A549 (cell line): Measurements from ENCODE around the gene DCDC2. TPM values are rescaled to one million over a fixed set of nuclear protein-coding genes. Genes with fewer than 3 reads are reported as not detected.

Experiments
- ATAC-seq, 2 experiments: fragments of 200-7000 bp in 1 of 2; fragments of >200 bp in 1 of 2; cut with Nextera tagmentation in 1 of 2; cut with Tn5 transposase in 1 of 2; 3 replicates each; pipeline versions ENCODE4 v1.8.0 to v1.9.1; 2018 to 2020; ENCODE audit warnings: mild to moderate bottlenecking in 1 of 2, moderate library complexity in 1 of 2
- CTCF ChIA-PET: fragments of 300-600 bp; sonication (Branson Sonifier 250); formaldehyde crosslinking; extraction: SDS; loops from one replicate; lab custom pipeline; 2021; ENCODE audit warnings: antibody characterized with exemption, inconsistent platforms; lab: Yijun Ruan, JAX
- POLR2A ChIA-PET: fragments of 350-600 bp; formaldehyde crosslinking; extraction: SDS; loops from one replicate; lab custom pipeline; 2021; ENCODE audit warnings: antibody characterized with exemption, inconsistent platforms; lab: Yijun Ruan, JAX
- DNase-seq, 2 experiments: peaks; one replicate each; pipeline versions ENCODE4 v3.0.0 to v3.0.0-alpha.2; 2011 to 2016; ENCODE audit warnings: low read depth in 1 of 2, low spot score in 1 of 2
- FAIRE-seq: peaks from 2 replicates; lab custom pipeline; 2011; peaks lifted over from hg19 to GRCh38; lab: Jason Lieb, UNC
- H3K27ac ChIP-seq, 2 experiments: fragments of >200 bp; sonication (Bioruptor Twin); formaldehyde crosslinking; 3 replicates each; pipeline ENCODE4 v1.5.1; 2016 to 2017
- H3K4me1 ChIP-seq: fragments of >200 bp; sonication (Bioruptor Twin); formaldehyde crosslinking; 3 replicates; pipeline ENCODE4 v1.6.1; 2016
- H3K4me2 ChIP-seq: fragments of >200 bp; sonication (Bioruptor Twin); formaldehyde crosslinking; 3 replicates; pipeline ENCODE4 v1.6.1; 2016
- H3K4me3 ChIP-seq: fragments of >200 bp; sonication (Bioruptor Twin); formaldehyde crosslinking; 3 replicates; pipeline ENCODE4 v1.5.1; 2016
- H3K9me3 ChIP-seq: fragments of >200 bp; sonication (Bioruptor Twin); formaldehyde crosslinking; 3 replicates; pipeline ENCODE4 v1.6.1; 2016
- BHLHE40 ChIP-seq: IDR thresholded peaks from 2 replicates; pipeline ENCODE4 v1.6.1; 2012; ENCODE audit warnings: low read depth, low read length, inconsistent platforms
- CEBPB ChIP-seq, 2 experiments: fragments of >200 bp in 1 of 2; sonication (Bioruptor Twin) in 1 of 2; formaldehyde crosslinking in 1 of 2; IDR thresholded peaks; 2 replicates each; pipeline ENCODE4 v1.6.1; 2012 to 2016
- CHD4 ChIP-seq: fragments of 200-600 bp; sonication (generic); IDR thresholded peaks from 2 replicates; pipeline ENCODE4 v1.6.1; 2016; ENCODE audit warnings: antibody characterized with exemption, mild to moderate bottlenecking, borderline replicate concordance
- CTCF ChIP-seq: fragments of >200 bp; sonication (Bioruptor Twin); formaldehyde crosslinking; IDR thresholded peaks from 3 replicates; pipeline ENCODE4 v1.5.1; 2016
- E2F6 ChIP-seq: IDR thresholded peaks from 2 replicates; pipeline ENCODE4 v1.6.1; 2012; ENCODE audit warnings: low read depth, borderline replicate concordance
- EHF ChIP-seq: fragments of 250-450 bp; sonication (Bioruptor Pico); IDR thresholded peaks from 2 replicates; pipeline ENCODE4 v1.5.0; 2020; ENCODE audit warnings: mild to moderate bottlenecking
- FOSL2 ChIP-seq, 2 experiments: fragments of 450-650 bp in 1 of 2; fragments of >200 bp in 1 of 2; sonication (Bioruptor Twin) in 1 of 2; formaldehyde crosslinking; IDR thresholded peaks; 2 replicates each; pipeline versions ENCODE4 v1.5.0 to v1.6.1; 2016 to 2020; ENCODE audit warnings: mild to moderate bottlenecking in 1 of 2, moderate library complexity in 1 of 2
- FOXS1 ChIP-seq: fragments of 250-450 bp; sonication (Bioruptor Pico); IDR thresholded peaks from 2 replicates; pipeline ENCODE4 v1.5.0; 2020; ENCODE audit warnings: mild to moderate bottlenecking, moderate library complexity
- HDAC2 ChIP-seq: fragments of 200-600 bp; sonication (generic); IDR thresholded peaks from 2 replicates; pipeline ENCODE4 v1.6.1; 2016
- HEYL ChIP-seq: fragments of 250-450 bp; sonication (Bioruptor Pico); IDR thresholded peaks from 2 replicates; pipeline ENCODE4 v1.8.0; 2021; ENCODE audit warnings: mild to moderate bottlenecking, moderate library complexity
- HMGXB4 ChIP-seq: fragments of 250-450 bp; sonication (Bioruptor Pico); IDR thresholded peaks from 2 replicates; pipeline ENCODE4 v1.5.0; 2021; ENCODE audit warnings: mild to moderate bottlenecking, moderate library complexity, borderline replicate concordance
- MAFK ChIP-seq: fragments of 450-650 bp; IDR thresholded peaks from 2 replicates; pipeline ENCODE4 v1.6.1; 2014; ENCODE audit not compliant: partially characterized antibody
- MYC ChIP-seq: IDR thresholded peaks from 2 replicates; pipeline ENCODE4 v1.6.1; 2012; ENCODE audit warnings: mild to moderate bottlenecking, inconsistent platforms, low read length, improper control_type of control experiment, borderline replicate concordance
- NFE2L2 ChIP-seq: fragments of 150-350 bp; conservative IDR thresholded peaks from 2 replicates; pipeline ENCODE4 v1.6.1; 2014; ENCODE audit warnings: low read length
- NR3C1 ChIP-seq: fragments of >200 bp; sonication (Bioruptor Twin); formaldehyde crosslinking; IDR thresholded peaks from 3 replicates; pipeline ENCODE4 v1.6.1; 2017
- PHF8 ChIP-seq: fragments of 200-600 bp; sonication (generic); IDR thresholded peaks from 2 replicates; pipeline ENCODE4 v1.6.1; 2016; ENCODE audit warnings: low read depth, mild to moderate bottlenecking, antibody characterized with exemption, moderate library complexity, borderline replicate concordance
- POLR2A ChIP-seq: IDR thresholded peaks from 2 replicates; pipeline ENCODE4 v1.6.1; 2012; ENCODE audit warnings: mild to moderate bottlenecking, low read length
- REST ChIP-seq: fragments of 200-600 bp; sonication (generic); IDR thresholded peaks from 2 replicates; pipeline ENCODE4 v1.6.1; 2016; ENCODE audit warnings: antibody characterized with exemption, mild to moderate bottlenecking, moderate library complexity
- RFX5 ChIP-seq: fragments of 450-650 bp; IDR thresholded peaks from 2 replicates; pipeline ENCODE4 v1.7.1; 2014; ENCODE audit warnings: antibody characterized with exemption, mild to moderate bottlenecking, moderate library complexity
- RNF2 ChIP-seq: fragments of 200-600 bp; sonication (generic); IDR thresholded peaks from 2 replicates; pipeline ENCODE4 v1.6.1; 2016; ENCODE audit warnings: low read depth, mild to moderate bottlenecking, antibody characterized with exemption, moderate library complexity, borderline replicate concordance
- SREBF2 ChIP-seq: fragments of 450-650 bp; IDR thresholded peaks from 2 replicates; pipeline ENCODE4 v1.6.1; 2014; ENCODE audit warnings: mild to moderate bottlenecking, moderate library complexity
- TFCP2L1 ChIP-seq: fragments of 250-450 bp; sonication (Bioruptor Pico); IDR thresholded peaks from 2 replicates; pipeline ENCODE4 v1.5.0; 2021; ENCODE audit warnings: mild to moderate bottlenecking
- TP53 ChIP-seq: fragments of 250-450 bp; sonication (Bioruptor Pico); IDR thresholded peaks from 2 replicates; pipeline ENCODE4 v1.5.0; 2021; ENCODE audit warnings: mild to moderate bottlenecking, moderate library complexity
- WGBS: methylation state at CpG from one replicate; pipeline ENCODE4 v1.1.6; 2017; ENCODE audit errors: missing lambda C conversion rate; 5-methylcytosine and 5-hydroxymethylcytosine counted together
- polyA plus RNA-seq, 4 experiments: library from polyadenylated mRNA; depleted of rRNA in 3 of 4; stranded (reverse); fragments of >200 nt; fragmentation: RNase III in 1 of 4; extraction: RNeasy Plus Mini Kit Qiagen cat#74134 plus additional on column Dnase treatment in 1 of 4; gene quantifications; 2 replicates in 3 of 4; 3 replicates in 1 of 4; pipeline ENCODE4 v1.2.3, GENCODE V29; 2011 to 2017

Gene DCDC2
- polyA plus RNA-seq, 2 of the 4 experiments (the other 2 are of a cell fraction) = 9.1 to 9.4 TPM

GRCh38 chr6:24193364-24193763 is 164.5 kb downstream of the DCDC2 start:
- no peak overlapping the region for H3K27ac ChIP-seq
- no peak overlapping the region for H3K4me3 ChIP-seq
- ATAC-seq (no peak), DNase-seq (no peak)
- POLR2A ChIA-PET = no interaction called here
- no peak overlapping the region for H3K4me2 ChIP-seq
- no peak for TF ChIP-seq FOXS1
- TF ChIP-seq REST = no peak
- no peak for TF ChIP-seq NR3C1
- TF ChIP-seq MAFK = no peak
- no peak for TF ChIP-seq BHLHE40
- no peak for TF ChIP-seq CEBPB (IDR thresholded peaks at IDR 0.05)
- no peak for TF ChIP-seq FOSL2 (IDR thresholded peaks at IDR 0.05)
- no peak for TF ChIP-seq FOSL2 (CRISPR knock-in tag; IDR thresholded peaks at IDR 0.05)
- no peak for TF ChIP-seq PHF8
- no peak for TF ChIP-seq MYC
- TF ChIP-seq HDAC2 = no peak
- TF ChIP-seq E2F6 = no peak
- TF ChIP-seq CHD4 = no peak
- no peak for TF ChIP-seq HEYL
- no peak for TF ChIP-seq TP53 (CRISPR knock-in tag)
- no peak for TF ChIP-seq EHF (CRISPR knock-in tag)
- TF ChIP-seq, all 56 proteins: peak for 0
- no peaks in the 10 kb centered on the region for H3K9me3 ChIP-seq
- no peaks in the 10 kb centered on the region for H3K4me1 ChIP-seq
- FAIRE-seq = no peak
- CTCF ChIA-PET = interaction anchor here (1.0 kb wide), 1 partner anchor 12 kb away, joined by 3 read pairs; no protein-coding TSS in a partner anchor

- Histone ChIP-seq H3K4me3 (no peak overlapping the region), H3K4me1 (no peaks in the 10 kb centered on the region), H3K4me2 (no peak overlapping the region), H3K27ac (no peak overlapping the region), H3K9me3 (no peaks in the 10 kb centered on the region)
- no peak for ATAC-seq
- DNase-seq = no peak
- ChIA-PET POLR2A (no interaction called here), CTCF (no interaction called here)
- WGBS = 46% methylated on average over 2 of the region's 2 CpGs
- no peak for TF ChIP-seq TFCP2L1 (CRISPR knock-in tag)
- no peak for FAIRE-seq
Measured at GRCh38 chr6:24191346-24191745, 166.5 kb downstream of the DCDC2 start.

GRCh38 chr6:24188578-24189080 is 169.2 kb downstream of the DCDC2 start:
- DNase-seq (no peak), FAIRE-seq (no peak), ATAC-seq (no peak)
- Histone ChIP-seq H3K27ac (no peak overlapping the region), H3K4me1 (no peaks in the 10 kb centered on the region), H3K4me2 (no peak overlapping the region), H3K9me3 (no peaks in the 10 kb centered on the region), H3K4me3 (no peak overlapping the region)
- WGBS = 69% methylated on average over 8 of the region's 8 CpGs
- no peak for TF ChIP-seq RNF2
- no peak for TF ChIP-seq MAFK
- no peak for TF ChIP-seq POLR2A
- TF ChIP-seq MYC = no peak
- TF ChIP-seq CTCF = no peak
- no peak for TF ChIP-seq RFX5
- TF ChIP-seq HMGXB4 (CRISPR knock-in tag) = no peak
- TF ChIP-seq SREBF2 = no peak
- TF ChIP-seq NFE2L2 = no peak
- POLR2A ChIA-PET = no interaction called here
- CTCF ChIA-PET = no interaction called here
